Endothelial cell (in vitro differentiated cells): ENCODE results near the gene GLP1R. TPM values are rescaled to one million over a fixed set of nuclear protein-coding genes. Genes with fewer than 3 reads are reported as not detected.

ENCODE experiments used
- DNase-seq: peaks from one replicate; pipeline ENCODE4 v3.0.0; 2021; ENCODE audit warnings: low spot score
- H3K27ac Mint-ChIP-seq: one replicate; pipeline ENCODE4 v1.8.0; 2021; ENCODE audit warnings: mixed read lengths, inconsistent platforms; ENCODE audit not compliant: unreplicated experiment
- H3K27me3 Mint-ChIP-seq: one replicate; pipeline ENCODE4 v1.8.0; 2021; ENCODE audit warnings: mild to moderate bottlenecking, moderate library complexity, mixed read lengths, inconsistent platforms; ENCODE audit not compliant: unreplicated experiment
- H3K36me3 Mint-ChIP-seq: one replicate; pipeline ENCODE4 v1.8.0; 2021; ENCODE audit warnings: mild to moderate bottlenecking, low read depth, mixed read lengths, inconsistent platforms; ENCODE audit not compliant: unreplicated experiment
- H3K4me1 Mint-ChIP-seq: one replicate; pipeline ENCODE4 v1.8.0; 2021; ENCODE audit warnings: mild to moderate bottlenecking, mixed read lengths, inconsistent platforms; ENCODE audit not compliant: unreplicated experiment
- H3K4me3 Mint-ChIP-seq: one replicate; pipeline ENCODE4 v1.8.0; 2021; ENCODE audit warnings: mild to moderate bottlenecking, mixed read lengths, inconsistent platforms; ENCODE audit not compliant: unreplicated experiment
- H3K9me3 Mint-ChIP-seq: one replicate; pipeline ENCODE4 v1.8.0; 2021; ENCODE audit warnings: mixed read lengths, inconsistent platforms; ENCODE audit not compliant: unreplicated experiment
- CTCF ChIP-seq: fragments of 200-600 bp; sonication (generic); IDR thresholded peaks from one replicate; pipeline ENCODE4 v1.5.0; 2021; ENCODE audit warnings: antibody characterized with exemption; ENCODE audit not compliant: unreplicated experiment
- total RNA-seq: library from RNA; stranded (reverse); fragmentation: NEBNext Ultra II Directional; extraction: Animal tissue kit (Norgen Biotek cat#: 25700); gene quantifications from one replicate; pipeline ENCODE4 v1.2.1, GENCODE V29; 2021; ENCODE audit not compliant: unreplicated experiment

GLP1R gene
- total RNA-seq, 1 donor from 2014 or later, result 42.5 TPM

DNA sequence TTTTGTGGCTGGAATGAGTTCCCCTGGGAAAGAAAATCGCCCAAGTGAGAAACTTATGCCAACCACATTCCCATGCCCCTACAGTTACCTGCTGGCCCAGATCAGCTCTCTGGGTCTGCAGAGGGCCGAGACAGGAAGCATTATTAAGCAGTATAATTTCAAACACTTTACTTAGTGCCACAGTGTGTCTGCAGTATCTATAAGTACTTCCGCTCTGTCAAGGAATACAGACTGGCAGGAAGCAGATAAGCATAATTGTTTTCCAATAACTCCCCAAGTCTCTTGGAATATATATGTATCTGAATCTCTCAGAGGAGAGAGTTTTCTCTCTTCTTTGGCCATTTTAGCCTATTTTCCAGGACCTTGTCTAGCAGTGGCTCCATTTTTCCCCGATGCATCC lies 41.5 kb downstream of the GLP1R start:
- no peak overlapping the region for H3K4me3 Mint-ChIP-seq
- no peaks in the 10 kb centered on the region for H3K9me3 Mint-ChIP-seq
- H3K4me1 Mint-ChIP-seq, result peaks cover 29% of the 10 kb centered on the region
- TF ChIP-seq CTCF, result no peak
- DNase-seq, result no peak
- no peaks in the 10 kb centered on the region for H3K27me3 Mint-ChIP-seq
- peaks cover 6% of the 10 kb centered on the region for H3K36me3 Mint-ChIP-seq
- no peak overlapping the region for H3K27ac Mint-ChIP-seq

GRCh38 chr6:39091220-39091619 lies 42.6 kb downstream of the GLP1R start:
- Mint-ChIP-seq H3K4me1 (peaks cover 26% of the 10 kb centered on the region), H3K36me3 (peaks cover 6% of the 10 kb centered on the region), H3K9me3 (no peaks in the 10 kb centered on the region), H3K4me3 (no peak overlapping the region), H3K27ac (no peak overlapping the region), H3K27me3 (no peaks in the 10 kb centered on the region)
- no peak for DNase-seq
- TF ChIP-seq CTCF, result no peak

DNA sequence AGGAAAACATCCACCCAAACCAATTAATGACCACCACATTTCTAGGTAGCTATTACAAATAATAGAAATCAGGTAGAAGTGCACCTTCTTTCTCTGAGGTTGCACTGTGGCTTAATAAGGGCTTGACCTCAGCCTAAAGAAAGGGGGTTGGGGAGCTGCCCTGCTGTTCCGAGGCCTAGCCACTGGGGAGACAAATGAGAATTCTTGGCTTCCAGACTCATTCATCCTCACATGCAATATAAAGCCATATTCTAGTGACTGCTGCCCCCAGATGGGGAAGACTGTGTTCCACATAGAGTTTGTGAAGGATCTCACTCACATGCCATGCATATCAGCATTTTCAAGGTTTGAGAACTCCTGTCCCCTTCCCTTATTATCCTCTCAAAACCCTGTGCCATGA lies 43.5 kb downstream of the GLP1R start:
- peaks cover 26% of the 10 kb centered on the region for H3K4me1 Mint-ChIP-seq
- DNase-seq, result peak; percentile 54
- no peak overlapping the region for H3K27ac Mint-ChIP-seq
- H3K9me3 Mint-ChIP-seq, result no peaks in the 10 kb centered on the region
- peak; percentile 31 for TF ChIP-seq CTCF
- no peaks in the 10 kb centered on the region for H3K36me3 Mint-ChIP-seq
- no peak overlapping the region for H3K4me3 Mint-ChIP-seq
- H3K27me3 Mint-ChIP-seq, result no peaks in the 10 kb centered on the region

GRCh38 chr6:39093149-39093708 lies 44.6 kb downstream of the GLP1R start:
- H3K27ac Mint-ChIP-seq, result no peak overlapping the region
- H3K27me3 Mint-ChIP-seq, result no peaks in the 10 kb centered on the region
- peaks cover 23% of the 10 kb centered on the region for H3K4me1 Mint-ChIP-seq
- H3K4me3 Mint-ChIP-seq, result no peak overlapping the region
- H3K9me3 Mint-ChIP-seq, result no peaks in the 10 kb centered on the region
- DNase-seq, result no peak
- TF ChIP-seq CTCF, result no peak
- no peaks in the 10 kb centered on the region for H3K36me3 Mint-ChIP-seq

DNA sequence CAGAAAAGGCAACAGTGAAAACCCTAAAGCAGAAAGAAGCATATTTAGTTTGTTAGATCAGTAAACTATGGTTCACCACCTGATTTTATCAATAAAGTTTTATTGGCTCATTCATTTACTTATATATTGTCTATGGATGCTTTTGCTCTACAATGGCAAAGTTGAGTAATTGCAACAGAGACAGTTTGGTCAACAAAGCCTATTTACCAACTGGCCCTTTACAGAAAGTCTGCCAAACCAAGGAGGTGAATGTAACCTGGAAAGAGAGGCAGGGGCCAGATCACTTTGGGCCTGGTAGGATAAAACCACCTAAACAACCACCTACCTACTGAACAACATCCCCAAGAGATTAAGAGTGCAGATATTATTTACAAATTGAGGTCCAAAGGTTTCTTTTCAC lies 47.0 kb downstream of the GLP1R start:
- Mint-ChIP-seq H3K36me3 (no peaks in the 10 kb centered on the region), H3K4me3 (no peak overlapping the region), H3K9me3 (no peaks in the 10 kb centered on the region), H3K27me3 (no peaks in the 10 kb centered on the region), H3K4me1 (peaks cover 6% of the 10 kb centered on the region), H3K27ac (no peak overlapping the region)
- TF ChIP-seq CTCF, result no peak
- DNase-seq, result no peak
